HG03060 (cell line): ENCODE measurements around the gene SLC8A1.
A peak's percentile ranks its signal among the peaks of the same experiment; 100 is the strongest.

Experiments
- ATAC-seq: cut with Tn5 transposase; IDR thresholded peaks from one replicate; pipeline ENCODE4 v1.9.1; 2021; ENCODE audit warnings: low read depth, moderate number of reproducible peaks; ENCODE audit not compliant: unreplicated experiment

The SLC8A1 gene

GRCh38 chr2:40128796-40129195 lies 323.1 kb downstream of the SLC8A1 start:
- no peak for ATAC-seq

- ATAC-seq: no peak
These were observed 323.9 kb downstream of the SLC8A1 start for GRCh38 chr2:40127890-40128557.

GRCh38 chr2:40127146-40127545 lies 324.7 kb downstream of the SLC8A1 start:
- no peak for ATAC-seq

- ATAC-seq: no peak
These were observed 325.9 kb downstream of the SLC8A1 start for GRCh38 chr2:40126006-40126405.

GRCh38 chr2:40123746-40124145 lies 328.1 kb downstream of the SLC8A1 start:
- no peak for ATAC-seq

- ATAC-seq: no peak
These were observed 328.6 kb downstream of the SLC8A1 start for GRCh38 chr2:40123326-40123725.

- ATAC-seq: no peak
These were observed 330.9 kb downstream of the SLC8A1 start for GRCh38 chr2:40120957-40121356.

- ATAC-seq: no peak
These were observed 331.9 kb downstream of the SLC8A1 start for GRCh38 chr2:40120026-40120425.

GRCh38 chr2:40118622-40119021 lies 333.3 kb downstream of the SLC8A1 start:
- no peak for ATAC-seq

GRCh38 chr2:40115894-40116293 lies 336.0 kb downstream of the SLC8A1 start:
- ATAC-seq: no peak

GRCh38 chr2:40115348-40115747 lies 336.5 kb downstream of the SLC8A1 start:
- ATAC-seq: no peak

GRCh38 chr2:40113997-40114396 lies 337.9 kb downstream of the SLC8A1 start:
- ATAC-seq: no peak

- ATAC-seq: no peak
These were observed 338.5 kb downstream of the SLC8A1 start for GRCh38 chr2:40113272-40113968.

- ATAC-seq: no peak
These were observed 342.5 kb downstream of the SLC8A1 start for GRCh38 chr2:40109381-40109780.

GRCh38 chr2:40108851-40109250 lies 343.0 kb downstream of the SLC8A1 start:
- ATAC-seq: no peak

GRCh38 chr2:40106061-40106460 lies 345.8 kb downstream of the SLC8A1 start:
- ATAC-seq: no peak

GRCh38 chr2:40105593-40105992 lies 346.3 kb downstream of the SLC8A1 start:
- ATAC-seq: no peak

- ATAC-seq: no peak
These were observed 348.3 kb downstream of the SLC8A1 start for GRCh38 chr2:40103590-40103989.

GRCh38 chr2:40103163-40103562 lies 348.7 kb downstream of the SLC8A1 start:
- no peak for ATAC-seq

- ATAC-seq: no peak
These were observed 349.4 kb downstream of the SLC8A1 start for GRCh38 chr2:40102447-40102846.

GRCh38 chr2:40101131-40101575 lies 350.7 kb downstream of the SLC8A1 start:
- peak; percentile 60 for ATAC-seq

GRCh38 chr2:40100676-40101075 lies 351.2 kb downstream of the SLC8A1 start:
- no peak for ATAC-seq
